ENCODE results near the gene CWC27.

- TF ChIP-seq CTCF (IDR thresholded peaks at IDR 0.05; ENCODE audit: insufficient read depth, low read length): no peak
- no peak for TF ChIP-seq REST (IDR thresholded peaks at IDR 0.05; ENCODE audit: insufficient replicate concordance, low read depth)
- TF ChIP-seq POLR2AphosphoS5 (IDR thresholded peaks at IDR 0.05; ENCODE audit: low read depth): no peak
- TF ChIP-seq GABPA (IDR thresholded peaks at IDR 0.05; ENCODE audit: low read depth): no peak
- TF ChIP-seq SPI1 (IDR thresholded peaks at IDR 0.05; ENCODE audit: borderline replicate concordance, low read depth): no peak
These were observed 65.9 kb downstream of the CWC27 start for GRCh38 chr5:64834611-64835010.
